Left lobe of liver (tissue), 2 donors: Measurements from ENCODE around the gene ROR2. TPM values are rescaled to one million over a fixed set of nuclear protein-coding genes. Genes with fewer than 3 reads are reported as not detected.

Experiments
- ATAC-seq: fragments of 200-7000 bp; cut with Tn5 transposase; one replicate; pipeline ENCODE4 v1.9.1; 2020; ENCODE audit warnings: mild to moderate bottlenecking, moderate library complexity
- DNase-seq: peaks from one replicate; pipeline ENCODE4 v3.0.0-alpha.2; 2020; ENCODE audit warnings: low spot score
- total RNA-seq: library from RNA; stranded (reverse); gene quantifications from one replicate; pipeline ENCODE4 v1.2.1, GENCODE V29; 2021
- donor health status: DM: no; HTN: no; CAD: no; lungs with moderate emphysema.
- donor health status: DM: no; HTN: yes; CAD: no.

The ROR2 gene
- total RNA-seq, 1 donor from 2014 or later = 0.15 TPM

- DNase-seq = no peak
- ATAC-seq = no peak
These were observed 66.5 kb downstream of the ROR2 start for GRCh38 chr9:91883503-91883902.

- DNase-seq (no peak), ATAC-seq (no peak)
These were observed 67.4 kb downstream of the ROR2 start for GRCh38 chr9:91882627-91883026.

GRCh38 chr9:91880378-91880972 is 69.6 kb downstream of the ROR2 start:
- no peak for ATAC-seq
- DNase-seq = no peak

- ATAC-seq = no peak
These were observed 70.8 kb downstream of the ROR2 start for GRCh38 chr9:91879231-91879630.

GRCh38 chr9:91873637-91874051 is 76.4 kb downstream of the ROR2 start:
- ATAC-seq (no peak), DNase-seq (no peak)

More at GRCh38 chr9:91879231-91879630, 70.8 kb downstream of the ROR2 start:
- DNase-seq = no peak

- ATAC-seq = no peak
- DNase-seq = no peak
These were observed 81.2 kb downstream of the ROR2 start for GRCh38 chr9:91868732-91869391.

GRCh38 chr9:91867740-91868139 is 82.3 kb downstream of the ROR2 start:
- no peak for DNase-seq
- no peak for ATAC-seq

- DNase-seq (no peak), ATAC-seq (no peak)
These were observed 85.0 kb downstream of the ROR2 start for GRCh38 chr9:91865041-91865440.

GRCh38 chr9:91864380-91864779 is 85.6 kb downstream of the ROR2 start:
- DNase-seq (no peak), ATAC-seq (no peak)

- no peak for DNase-seq
- ATAC-seq = no peak
These were observed 86.6 kb downstream of the ROR2 start for GRCh38 chr9:91863469-91863868.

GRCh38 chr9:91858213-91859030 is 91.6 kb downstream of the ROR2 start:
- DNase-seq = no peak
- no peak for ATAC-seq

GRCh38 chr9:91857291-91858212 is 92.5 kb downstream of the ROR2 start:
- no peak for DNase-seq

GRCh38 chr9:91856419-91856818 is 93.6 kb downstream of the ROR2 start:
- no peak for DNase-seq
- no peak for ATAC-seq

More at GRCh38 chr9:91857291-91858212, 92.5 kb downstream of the ROR2 start:
- no peak for ATAC-seq

GRCh38 chr9:91855196-91855595 is 94.8 kb downstream of the ROR2 start:
- DNase-seq (no peak), ATAC-seq (no peak)

GRCh38 chr9:91852801-91853347 is 97.2 kb downstream of the ROR2 start:
- ATAC-seq (no peak), DNase-seq (no peak)

- DNase-seq (no peak), ATAC-seq (no peak)
These were observed 100.3 kb downstream of the ROR2 start for GRCh38 chr9:91849694-91850093.

- ATAC-seq = no peak
- DNase-seq = no peak
These were observed 101.9 kb downstream of the ROR2 start for GRCh38 chr9:91848146-91848545.

GRCh38 chr9:91847581-91848091 is 102.4 kb downstream of the ROR2 start:
- no peak for DNase-seq
- ATAC-seq = no peak

- no peak for DNase-seq
- no peak for ATAC-seq
These were observed 104.1 kb downstream of the ROR2 start for GRCh38 chr9:91845879-91846278.

GRCh38 chr9:91844701-91845291 is 105.2 kb downstream of the ROR2 start:
- no peak for DNase-seq

More at GRCh38 chr9:91844701-91845291, 105.2 kb downstream of the ROR2 start:
- no peak for ATAC-seq
